HL-60 (cell line): Measurements from ENCODE around the gene EFNA5.

Experiments
- CTCF ChIP-seq: IDR thresholded peaks from one replicate; pipeline ENCODE4 v1.5.1; 2011; ENCODE audit warnings: low read length, control low read depth, inconsistent platforms; ENCODE audit not compliant: insufficient read depth
- GABPA ChIP-seq: IDR thresholded peaks from 2 replicates; pipeline ENCODE4 v1.6.1; 2012; ENCODE audit warnings: low read depth
- POLR2AphosphoS5 ChIP-seq: IDR thresholded peaks from 2 replicates; pipeline ENCODE4 v1.6.1; 2012; ENCODE audit warnings: low read depth

GRCh38 chr5:107538805-107539445 is 131.8 kb downstream of the EFNA5 start:
- no peak for TF ChIP-seq CTCF
- no peak for TF ChIP-seq POLR2AphosphoS5
- TF ChIP-seq GABPA: no peak
